HCT116 (cell line): ENCODE measurements around the gene SLC24A1. TPM values are rescaled to one million over a fixed set of nuclear protein-coding genes. Genes with fewer than 3 reads are reported as not detected.

Experiments
- ATAC-seq: fragments of 200-7000 bp; cut with Tn5 transposase; 2 replicates; pipeline ENCODE4 v1.9.1; 2020; ENCODE audit warnings: mild to moderate bottlenecking, moderate library complexity
- BruUV-seq: library from RNA; stranded (reverse); fragments of 400-500 nt; replicated peaks from 2 replicates; lab custom pipeline; 2021; lab: Mats Ljungman, UMichigan
- CTCF ChIA-PET: fragments of 300-600 bp; sonication (Branson Sonifier 250); formaldehyde crosslinking; loops from one replicate; lab custom pipeline; 2021; ENCODE audit warnings: antibody characterized with exemption; lab: Charles Lee
- POLR2A ChIA-PET: fragments of 300-600, 350-600 bp; sonication (Branson Sonifier 250); formaldehyde crosslinking; loops from one replicate; lab custom pipeline; 2021; ENCODE audit warnings: antibody characterized with exemption; lab: Charles Lee
- RAD21 ChIA-PET, 2 experiments: fragments of 300-600 bp; sonication (Branson Sonifier 250); formaldehyde crosslinking; loops; one replicate each; lab custom pipeline; 2023; ENCODE audit warnings: low total read pairs in 2 of 2; ENCODE audit not compliant: uncharacterized antibody in 2 of 2, unreplicated experiment in 2 of 2, low non-redundant PET in 1 of 2; lab: Charles Lee
- DNase-seq: peaks from one replicate; pipeline ENCODE4 v3.0.0-alpha.2; 2010; ENCODE audit warnings: low read depth, low spot score
- H2AFZ ChIP-seq: fragments of 200-600 bp; shearing (Covaris generic), sonication (generic); 2 replicates; pipeline ENCODE4 v1.6.1; 2017; ENCODE audit warnings: low read depth, mixed run types, mixed read lengths, antibody characterized with exemption, low read length; ENCODE audit not compliant: poor library complexity, severe bottlenecking
- H3K27ac ChIP-seq: 2 replicates; pipeline ENCODE4 v1.5.1; 2012; ENCODE audit warnings: low read depth, low read length
- H3K27me3 ChIP-seq: fragments of 200-600 bp; sonication (generic); 2 replicates; pipeline ENCODE4 v1.6.1; 2016; ENCODE audit warnings: mixed run types, low read length, mixed read lengths; ENCODE audit not compliant: insufficient read depth
- H3K36me3 ChIP-seq, 2 experiments: fragments of 200-500 bp in 1 of 2; fragments of 200-600 bp in 1 of 2; sonication (Bioruptor generic) in 1 of 2; sonication (generic) in 1 of 2; 2 replicates each; pipeline versions ENCODE4 v1.5.1 to v1.6.1; 2014 to 2016; ENCODE audit warnings: low read length in 2 of 2, inconsistent platforms in 1 of 2, mixed read lengths in 1 of 2, mixed run types in 1 of 2; ENCODE audit not compliant: insufficient read depth in 2 of 2, control insufficient read depth in 1 of 2
- H3K4me1 ChIP-seq, 2 experiments: fragments of 200-600 bp in 1 of 2; sonication (generic) in 1 of 2; 2 replicates each; pipeline versions ENCODE4 v1.5.1 to v1.6.1; 2012 to 2017; ENCODE audit warnings: low read length in 2 of 2, inconsistent platforms in 1 of 2, mild to moderate bottlenecking in 1 of 2, mixed read lengths in 1 of 2, mixed run types in 1 of 2, moderate library complexity in 1 of 2; ENCODE audit not compliant: insufficient read depth in 2 of 2, control insufficient read depth in 1 of 2
- H3K4me2 ChIP-seq: fragments of 200-600 bp; sonication (generic); 2 replicates; pipeline ENCODE4 v1.6.1; 2017; ENCODE audit warnings: mixed run types, low read length, mixed read lengths
- H3K4me3 ChIP-seq, 2 experiments: fragments of 200-600 bp in 1 of 2; sonication (generic) in 1 of 2; replicated peaks in 1 of 2; 2 replicates each; pipeline ENCODE4 v1.5.1; 2011 to 2016; ENCODE audit warnings: low read length in 2 of 2, control low read depth in 1 of 2, low read depth in 1 of 2, mild to moderate bottlenecking in 1 of 2, mixed read lengths in 1 of 2, mixed run types in 1 of 2
- H3K79me2 ChIP-seq: fragments of 200-600 bp; sonication (generic); 2 replicates; pipeline ENCODE4 v1.6.1; 2017; ENCODE audit warnings: mild to moderate bottlenecking, mixed run types, low read length, moderate library complexity, mixed read lengths; ENCODE audit not compliant: insufficient read depth
- H3K9ac ChIP-seq: fragments of 200-600 bp; sonication (generic); 2 replicates; pipeline ENCODE4 v1.6.1; 2016; ENCODE audit warnings: low read length, mixed read lengths
- H3K9me2 ChIP-seq: fragments of 200-600 bp; sonication (generic), shearing (Covaris generic); 2 replicates; pipeline ENCODE4 v1.6.1; 2017; ENCODE audit warnings: mixed run types, mild to moderate bottlenecking, moderate library complexity; ENCODE audit not compliant: insufficient read depth
- H3K9me3 ChIP-seq, 2 experiments: fragments of 200-500 bp in 1 of 2; fragments of 200-600 bp in 1 of 2; sonication (Bioruptor generic) in 1 of 2; sonication (generic) in 1 of 2; 2 replicates each; pipeline ENCODE4 v1.6.1; 2014 to 2017; ENCODE audit warnings: low read length in 2 of 2, mixed read lengths in 2 of 2, inconsistent platforms in 1 of 2, low read depth in 1 of 2, mild to moderate bottlenecking in 1 of 2, mixed run types in 1 of 2, moderate library complexity in 1 of 2; ENCODE audit not compliant: control insufficient read depth in 1 of 2, insufficient read depth in 1 of 2
- H4K20me1 ChIP-seq: fragments of 200-600 bp; sonication (generic), shearing (Covaris generic); 2 replicates; pipeline ENCODE4 v1.6.1; 2017; ENCODE audit warnings: mixed run types, mild to moderate bottlenecking, moderate library complexity; ENCODE audit not compliant: insufficient read depth
- CEBPB ChIP-seq: IDR thresholded peaks from 2 replicates; pipeline ENCODE4 v1.6.1; 2012; ENCODE audit warnings: low read depth
- ELF1 ChIP-seq: IDR thresholded peaks from 2 replicates; pipeline ENCODE4 v1.6.1; 2012; ENCODE audit warnings: low read depth, borderline replicate concordance
- EZH2 ChIP-seq: fragments of 200-600 bp; sonication (generic); IDR thresholded peaks from 2 replicates; pipeline ENCODE4 v1.6.1; 2017; ENCODE audit warnings: antibody characterized with exemption, mixed run types
- EZH2phosphoT487 ChIP-seq: fragments of 200-600 bp; IDR thresholded peaks from 2 replicates; pipeline ENCODE4 v1.6.1; 2018; ENCODE audit warnings: antibody characterized with exemption, borderline replicate concordance
- FOSL1 ChIP-seq: IDR thresholded peaks from 2 replicates; pipeline ENCODE4 v1.6.1; 2012; ENCODE audit warnings: low read depth
- JUND ChIP-seq: IDR thresholded peaks from 2 replicates; pipeline ENCODE4 v1.6.1; 2012
- SP1 ChIP-seq: IDR thresholded peaks from 2 replicates; pipeline ENCODE4 v1.6.1; 2012; ENCODE audit warnings: low read depth
- TCF7L2 ChIP-seq: IDR thresholded peaks from 2 replicates; pipeline ENCODE4 v1.7.0; 2011; ENCODE audit warnings: borderline replicate concordance, inconsistent platforms; ENCODE audit not compliant: insufficient read depth, insufficient read length; ENCODE audit errors: extremely low read depth
- YY1 ChIP-seq: IDR thresholded peaks from 2 replicates; pipeline ENCODE4 v1.6.1; 2011; ENCODE audit warnings: low read length, low read depth, moderate library complexity, mild to moderate bottlenecking; ENCODE audit not compliant: insufficient replicate concordance; ENCODE audit errors: extremely low read depth
- ZFX ChIP-seq: fragments of 450-650 bp; IDR thresholded peaks from 2 replicates; pipeline ENCODE4 v1.6.1; 2017
- intact Hi-C: fragments of 100-400 bp; cut with micrococcal nuclease; formaldehyde crosslinking; loops from 2 replicates; pipeline ENCODE4 v1.10.0; 2022
- total RNA-seq: library from RNA; stranded (reverse); gene quantifications from one replicate; pipeline ENCODE4 v1.2.1, GENCODE V29; 2021; ENCODE audit not compliant: unreplicated experiment
- TF ChIP-seq, protein P1 (sequence below): IDR thresholded peaks from 2 replicates; pipeline ENCODE4 v1.6.1; 2011; ENCODE audit warnings: mild to moderate bottlenecking, low read length, moderate library complexity; ENCODE audit not compliant: insufficient replicate concordance; ENCODE audit errors: extremely low read depth
- TF ChIP-seq, protein P2 (sequence below): IDR thresholded peaks from 2 replicates; pipeline ENCODE4 v1.6.1; 2012
- TF ChIP-seq, protein P3 (sequence below), 3 experiments: fragments of 200-600 bp in 1 of 3; sonication (generic) in 1 of 3; IDR thresholded peaks in 2 of 3; conservative IDR thresholded peaks in 1 of 3; 2 replicates each; pipeline ENCODE4 v1.5.1; 2012 to 2017; ENCODE audit warnings: low read depth in 2 of 3, low read length in 2 of 3, antibody characterized with exemption in 1 of 3, borderline replicate concordance in 1 of 3, control low read depth in 1 of 3, mild to moderate bottlenecking in 1 of 3, mixed read lengths in 1 of 3, mixed run types in 1 of 3, moderate library complexity in 1 of 3; ENCODE audit not compliant: insufficient read depth in 1 of 3
- TF ChIP-seq, protein P4 (sequence below): IDR thresholded peaks from 2 replicates; pipeline ENCODE4 v1.6.1; 2012
- TF ChIP-seq, protein P5 (sequence below): IDR thresholded peaks from 2 replicates; pipeline ENCODE4 v1.6.1; 2012; ENCODE audit warnings: low read depth

SLC24A1 gene
- total RNA-seq, 1 experiment from 2014 or later, result 15.9 TPM

DNA sequence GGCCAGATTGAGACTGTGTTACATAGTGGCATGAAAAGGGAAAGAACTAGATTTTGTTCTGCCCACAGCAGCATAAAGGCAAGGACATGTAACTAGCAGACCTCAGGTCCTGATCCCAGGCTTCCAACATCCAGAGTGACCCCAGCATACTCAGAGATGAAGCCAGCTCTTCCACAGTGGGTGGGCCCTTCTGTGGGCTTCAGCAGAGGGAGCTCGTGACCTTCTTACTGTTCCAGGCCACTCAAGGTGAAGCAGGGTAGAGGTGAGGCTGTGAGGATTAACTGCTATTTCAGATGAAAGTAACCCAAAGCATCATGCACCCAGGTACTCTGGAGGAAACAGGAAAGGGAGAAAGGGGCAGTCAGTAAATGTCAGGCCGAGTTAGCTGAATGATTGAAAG, 905 bp upstream of the SLC24A1 start (continued):
- TF ChIP-seq, protein P1, sequence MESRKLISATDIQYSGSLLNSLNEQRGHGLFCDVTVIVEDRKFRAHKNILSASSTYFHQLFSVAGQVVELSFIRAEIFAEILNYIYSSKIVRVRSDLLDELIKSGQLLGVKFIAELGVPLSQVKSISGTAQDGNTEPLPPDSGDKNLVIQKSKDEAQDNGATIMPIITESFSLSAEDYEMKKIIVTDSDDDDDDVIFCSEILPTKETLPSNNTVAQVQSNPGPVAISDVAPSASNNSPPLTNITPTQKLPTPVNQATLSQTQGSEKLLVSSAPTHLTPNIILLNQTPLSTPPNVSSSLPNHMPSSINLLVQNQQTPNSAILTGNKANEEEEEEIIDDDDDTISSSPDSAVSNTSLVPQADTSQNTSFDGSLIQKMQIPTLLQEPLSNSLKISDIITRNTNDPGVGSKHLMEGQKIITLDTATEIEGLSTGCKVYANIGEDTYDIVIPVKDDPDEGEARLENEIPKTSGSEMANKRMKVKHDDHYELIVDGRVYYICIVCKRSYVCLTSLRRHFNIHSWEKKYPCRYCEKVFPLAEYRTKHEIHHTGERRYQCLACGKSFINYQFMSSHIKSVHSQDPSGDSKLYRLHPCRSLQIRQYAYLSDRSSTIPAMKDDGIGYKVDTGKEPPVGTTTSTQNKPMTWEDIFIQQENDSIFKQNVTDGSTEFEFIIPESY, result no peak
- TF ChIP-seq, protein P2, sequence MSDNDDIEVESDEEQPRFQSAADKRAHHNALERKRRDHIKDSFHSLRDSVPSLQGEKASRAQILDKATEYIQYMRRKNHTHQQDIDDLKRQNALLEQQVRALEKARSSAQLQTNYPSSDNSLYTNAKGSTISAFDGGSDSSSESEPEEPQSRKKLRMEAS, result no peak
- no peak for TF ChIP-seq JUND

DNA sequence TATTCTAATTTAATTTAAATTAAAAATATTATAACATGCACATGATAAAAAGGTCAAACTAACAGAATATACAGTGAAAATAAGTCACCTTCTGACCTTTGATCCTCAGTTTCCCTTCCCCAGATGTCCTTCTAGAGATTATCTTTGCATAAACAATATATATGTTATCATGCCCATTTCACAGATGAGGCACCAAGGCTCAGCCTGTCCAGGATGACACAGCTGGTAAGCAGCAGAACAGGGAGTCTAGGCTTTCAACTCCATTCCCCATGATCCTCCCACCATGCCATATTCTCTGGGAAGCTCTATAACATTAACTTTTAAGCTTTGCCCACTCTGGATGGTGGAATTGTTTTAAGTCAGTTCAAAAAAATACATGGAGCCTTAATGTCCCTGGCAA, 1.4 kb downstream of the SLC24A1 start:
- POLR2A ChIA-PET, result no interaction called here
- H3K4me3 ChIP-seq, result no peak overlapping the region
- no peaks in the 10 kb centered on the region for H3K9me2 ChIP-seq
- no TSS peak for BruUV-seq
- H3K4me1 ChIP-seq, result no peaks in the 10 kb centered on the region
- H4K20me1 ChIP-seq, result no peaks in the 10 kb centered on the region
- H3K27ac ChIP-seq, result no peak overlapping the region
- no peak overlapping the region for H3K9ac ChIP-seq
- H3K36me3 ChIP-seq, result no peaks in the 10 kb centered on the region
- TF ChIP-seq YY1, result no peak
- TF ChIP-seq EZH2phosphoT487, result no peak
- TF ChIP-seq, protein P3, sequence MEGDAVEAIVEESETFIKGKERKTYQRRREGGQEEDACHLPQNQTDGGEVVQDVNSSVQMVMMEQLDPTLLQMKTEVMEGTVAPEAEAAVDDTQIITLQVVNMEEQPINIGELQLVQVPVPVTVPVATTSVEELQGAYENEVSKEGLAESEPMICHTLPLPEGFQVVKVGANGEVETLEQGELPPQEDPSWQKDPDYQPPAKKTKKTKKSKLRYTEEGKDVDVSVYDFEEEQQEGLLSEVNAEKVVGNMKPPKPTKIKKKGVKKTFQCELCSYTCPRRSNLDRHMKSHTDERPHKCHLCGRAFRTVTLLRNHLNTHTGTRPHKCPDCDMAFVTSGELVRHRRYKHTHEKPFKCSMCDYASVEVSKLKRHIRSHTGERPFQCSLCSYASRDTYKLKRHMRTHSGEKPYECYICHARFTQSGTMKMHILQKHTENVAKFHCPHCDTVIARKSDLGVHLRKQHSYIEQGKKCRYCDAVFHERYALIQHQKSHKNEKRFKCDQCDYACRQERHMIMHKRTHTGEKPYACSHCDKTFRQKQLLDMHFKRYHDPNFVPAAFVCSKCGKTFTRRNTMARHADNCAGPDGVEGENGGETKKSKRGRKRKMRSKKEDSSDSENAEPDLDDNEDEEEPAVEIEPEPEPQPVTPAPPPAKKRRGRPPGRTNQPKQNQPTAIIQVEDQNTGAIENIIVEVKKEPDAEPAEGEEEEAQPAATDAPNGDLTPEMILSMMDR (IDR thresholded peaks at IDR 0.05 in 2 of 3, conservative IDR thresholded peaks at IDR 0.05 in 1 of 3; ENCODE audit: borderline replicate concordance in 1 of 3, insufficient read depth in 1 of 3, low read depth in 2 of 3, low read length in 2 of 3), result no peak
- TF ChIP-seq, protein P4, sequence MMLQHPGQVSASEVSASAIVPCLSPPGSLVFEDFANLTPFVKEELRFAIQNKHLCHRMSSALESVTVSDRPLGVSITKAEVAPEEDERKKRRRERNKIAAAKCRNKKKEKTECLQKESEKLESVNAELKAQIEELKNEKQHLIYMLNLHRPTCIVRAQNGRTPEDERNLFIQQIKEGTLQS, result no peak
- no peak for TF ChIP-seq CEBPB
- no peak for TF ChIP-seq ZFX
- no peak for TF ChIP-seq SP1
- no peak for TF ChIP-seq FOSL1
- TF ChIP-seq, protein P5, sequence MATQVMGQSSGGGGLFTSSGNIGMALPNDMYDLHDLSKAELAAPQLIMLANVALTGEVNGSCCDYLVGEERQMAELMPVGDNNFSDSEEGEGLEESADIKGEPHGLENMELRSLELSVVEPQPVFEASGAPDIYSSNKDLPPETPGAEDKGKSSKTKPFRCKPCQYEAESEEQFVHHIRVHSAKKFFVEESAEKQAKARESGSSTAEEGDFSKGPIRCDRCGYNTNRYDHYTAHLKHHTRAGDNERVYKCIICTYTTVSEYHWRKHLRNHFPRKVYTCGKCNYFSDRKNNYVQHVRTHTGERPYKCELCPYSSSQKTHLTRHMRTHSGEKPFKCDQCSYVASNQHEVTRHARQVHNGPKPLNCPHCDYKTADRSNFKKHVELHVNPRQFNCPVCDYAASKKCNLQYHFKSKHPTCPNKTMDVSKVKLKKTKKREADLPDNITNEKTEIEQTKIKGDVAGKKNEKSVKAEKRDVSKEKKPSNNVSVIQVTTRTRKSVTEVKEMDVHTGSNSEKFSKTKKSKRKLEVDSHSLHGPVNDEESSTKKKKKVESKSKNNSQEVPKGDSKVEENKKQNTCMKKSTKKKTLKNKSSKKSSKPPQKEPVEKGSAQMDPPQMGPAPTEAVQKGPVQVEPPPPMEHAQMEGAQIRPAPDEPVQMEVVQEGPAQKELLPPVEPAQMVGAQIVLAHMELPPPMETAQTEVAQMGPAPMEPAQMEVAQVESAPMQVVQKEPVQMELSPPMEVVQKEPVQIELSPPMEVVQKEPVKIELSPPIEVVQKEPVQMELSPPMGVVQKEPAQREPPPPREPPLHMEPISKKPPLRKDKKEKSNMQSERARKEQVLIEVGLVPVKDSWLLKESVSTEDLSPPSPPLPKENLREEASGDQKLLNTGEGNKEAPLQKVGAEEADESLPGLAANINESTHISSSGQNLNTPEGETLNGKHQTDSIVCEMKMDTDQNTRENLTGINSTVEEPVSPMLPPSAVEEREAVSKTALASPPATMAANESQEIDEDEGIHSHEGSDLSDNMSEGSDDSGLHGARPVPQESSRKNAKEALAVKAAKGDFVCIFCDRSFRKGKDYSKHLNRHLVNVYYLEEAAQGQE, result no peak
- no peak for TF ChIP-seq EZH2
- TF ChIP-seq JUND, result no peak
- TF ChIP-seq ELF1, result no peak
- no peak for TF ChIP-seq TCF7L2
- no peaks in the 10 kb centered on the region for H3K9me3 ChIP-seq
- ATAC-seq (no peak), DNase-seq (no peak)
- H2AFZ ChIP-seq, result no peak overlapping the region
- RAD21 ChIA-PET, result no interaction called here
- no peaks in the 10 kb centered on the region for H3K79me2 ChIP-seq
- no peak overlapping the region for H3K4me2 ChIP-seq
- H3K27me3 ChIP-seq, result no peaks in the 10 kb centered on the region
- intact Hi-C loops, result no loop called here
- CTCF ChIA-PET, result no interaction called here
